ENCODE results near the gene ADSL. TPM values are rescaled to one million over a fixed set of nuclear protein-coding genes. Genes with fewer than 3 reads are reported as not detected.
A peak's percentile ranks its signal among the peaks of the same experiment; 100 is the strongest.
"Not testable (repeated sequence)": the region's sequence is repeated elsewhere in the genome, so short reads cannot be mapped to it uniquely, and the experiment has no call there.

The ADSL gene
- 100 to 1,000 TPM in 1 of 2 experiments, 10 to 100 TPM in 1; 95.0 to 105 TPM for total RNA-seq

DNA sequence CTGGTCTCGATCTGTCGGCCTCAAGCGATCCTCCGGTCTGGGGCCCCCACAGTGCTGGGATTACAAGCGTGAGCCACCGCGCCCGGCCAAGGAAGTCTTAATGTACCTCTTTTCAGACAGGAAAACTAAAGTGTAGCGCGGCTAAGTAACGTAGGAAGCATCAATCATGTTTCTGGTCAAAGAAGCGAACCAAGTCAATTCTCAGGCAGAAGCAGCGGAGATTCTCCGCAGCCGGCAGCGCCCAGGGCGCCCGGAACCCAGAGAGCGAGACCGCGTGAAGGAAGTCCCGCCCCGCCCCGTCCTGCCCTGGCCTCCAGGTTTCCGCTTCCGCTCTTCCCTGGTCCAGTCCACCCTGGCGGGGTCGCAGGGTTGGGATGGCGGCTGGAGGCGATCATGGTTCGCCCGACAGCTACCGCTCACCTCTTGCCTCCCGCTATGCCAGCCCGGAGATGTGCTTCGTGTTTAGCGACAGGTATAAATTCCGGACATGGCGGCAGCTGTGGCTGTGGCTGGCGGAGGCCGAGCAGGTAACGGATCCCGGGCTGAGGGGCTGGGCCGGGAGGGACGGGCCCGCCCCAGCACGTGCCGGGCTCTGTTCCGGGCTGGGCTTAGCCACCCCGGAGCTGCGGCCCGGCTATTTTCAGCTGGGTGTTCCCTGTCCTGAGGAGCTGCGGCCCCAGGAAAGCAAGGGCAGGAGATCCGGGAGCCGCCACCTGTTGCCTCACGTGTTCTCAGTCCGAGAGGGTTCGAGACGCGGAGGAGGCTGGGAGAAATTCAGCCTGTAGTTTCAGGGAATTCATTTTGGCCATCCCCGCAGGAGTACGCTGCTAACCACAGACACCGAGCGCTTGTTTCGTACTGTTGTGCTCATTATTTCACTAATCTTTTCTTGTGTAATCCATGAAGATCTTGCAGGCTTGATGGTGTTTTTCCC lies at the start of gene ADSL:
ADSL (plus strand) TSS at position 316 of the 934 bp plus-strand sequence; CDS start at position 375, 59 bp downstream.
- Mint-ChIP-seq H3K4me3 (peak within 1 kb of the TSS; percentile 88), H3K27me3 (no peaks in the 10 kb centered on the region), H3K36me3 (ENCODE audit: low read depth) (peaks cover 25% of the 10 kb centered on the region), H3K4me1 (peaks cover 50% of the 10 kb centered on the region), H3K27ac (peak within 1 kb of the TSS; percentile 96), H3K9me3 (no peaks in the 10 kb centered on the region)
- CTCF ChIA-PET = interaction anchor here (0.7 to 5.5 kb wide), 23 partner anchors 23 to 1600 kb away, joined by 3 to 49 read pairs (median 5); partner anchors contain the start of gene TNRC6B
- POLR2A ChIA-PET = interaction anchor here (0.6 to 5.8 kb wide), 40 partner anchors 11 to 326 kb away, joined by 3 to 121 read pairs (median 4); partner anchors contain the start of gene TNRC6B
- peak; percentile 88 for DNase-seq

DNA sequence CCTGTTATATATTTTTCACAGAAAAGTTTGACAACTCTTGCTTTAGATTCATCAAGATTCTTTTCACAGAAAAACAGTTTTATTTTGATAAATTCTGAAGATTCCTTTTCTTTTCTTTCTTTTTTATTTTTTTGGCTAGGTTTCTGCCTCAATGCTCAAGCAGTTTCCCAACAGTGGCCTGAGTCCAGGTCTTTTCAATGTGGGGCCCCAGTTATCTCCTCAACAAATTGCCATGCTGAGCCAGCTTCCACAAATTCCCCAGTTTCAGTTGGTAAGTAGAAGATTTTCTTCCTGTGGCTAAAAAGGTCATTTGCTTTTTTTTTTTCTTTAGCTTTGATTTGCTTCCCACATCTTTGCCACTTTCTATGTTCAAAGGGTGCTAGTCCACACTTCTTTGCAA lies 46.0 kb upstream of the ADSL start:
- Mint-ChIP-seq H3K4me3 (no peak overlapping the region), H3K36me3 (ENCODE audit: low read depth) (peaks cover 48% of the 10 kb centered on the region), H3K27ac (no peak overlapping the region), H3K4me1 (peaks cover 18% of the 10 kb centered on the region), H3K27me3 (no peaks in the 10 kb centered on the region), H3K9me3 (no peaks in the 10 kb centered on the region)
- ChIA-PET POLR2A (interaction anchor here (1.1 to 1.5 kb wide), 4 partner anchors 10 to 256 kb away, joined by 3 to 5 read pairs (median 4); partner anchors contain the start of gene TNRC6B), CTCF (no interaction called here)
- DNase-seq = no peak

DNA sequence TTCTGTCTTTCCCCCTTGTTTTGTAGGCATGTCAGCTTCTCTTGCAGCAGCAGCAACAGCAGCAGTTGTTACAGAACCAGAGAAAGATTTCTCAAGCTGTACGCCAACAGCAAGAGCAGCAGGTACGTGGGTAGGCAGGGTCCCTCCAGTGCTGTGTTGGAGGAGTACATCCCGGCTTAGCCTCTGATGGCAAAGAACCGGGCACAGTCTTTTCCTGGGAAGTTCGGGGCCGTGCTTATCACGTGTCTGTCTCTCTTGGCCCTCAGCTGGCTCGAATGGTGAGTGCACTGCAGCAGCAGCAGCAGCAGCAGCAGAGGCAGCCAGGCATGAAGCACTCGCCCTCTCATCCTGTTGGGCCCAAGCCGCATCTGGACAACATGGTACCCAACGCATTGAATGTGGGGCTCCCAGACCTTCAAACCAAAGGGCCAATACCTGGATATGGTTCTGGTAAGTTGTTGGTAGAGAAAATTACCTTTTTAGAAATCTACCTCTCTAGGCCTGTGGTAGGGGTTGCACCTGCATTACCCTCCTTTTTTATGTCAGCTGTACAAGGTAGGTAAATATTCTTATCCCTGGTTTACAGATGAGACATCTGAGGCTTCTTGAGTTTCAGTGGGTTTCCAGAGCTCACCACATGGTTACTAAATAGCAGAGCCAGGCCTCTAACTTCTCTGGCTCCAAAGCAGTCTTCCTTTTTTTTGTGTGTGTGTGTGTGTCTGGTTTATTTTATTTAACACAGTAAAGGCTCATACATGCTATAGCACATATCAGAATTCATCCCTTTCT lies 45.2 kb upstream of the ADSL start:
- CTCF ChIA-PET = interaction anchor here (1.0 kb wide), 1 partner anchor 47 kb away, joined by 4 read pairs; no protein-coding TSS in a partner anchor
- H3K27ac Mint-ChIP-seq = no peak overlapping the region
- peaks cover 18% of the 10 kb centered on the region for H3K4me1 Mint-ChIP-seq

DNA sequence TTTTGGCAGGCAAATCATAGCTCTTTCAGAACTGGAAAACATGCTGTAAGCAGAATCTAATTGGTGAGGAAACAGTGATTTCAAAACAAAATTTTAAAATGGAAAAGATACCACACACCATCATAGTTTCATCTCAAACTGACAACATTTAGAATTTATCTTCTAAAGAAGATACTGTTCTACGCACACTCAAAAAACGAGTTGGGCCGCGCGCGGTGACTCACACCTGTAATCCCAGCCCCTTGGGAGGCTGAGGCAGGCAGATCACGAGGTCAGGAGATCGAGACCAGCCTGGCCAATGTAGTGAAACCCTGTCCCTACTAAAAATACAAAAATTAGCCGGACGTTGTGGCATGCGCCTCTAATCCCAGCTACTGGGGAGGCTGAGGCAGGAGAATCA lies 44.2 kb upstream of the ADSL start:
- Mint-ChIP-seq H3K4me1 (peaks cover 18% of the 10 kb centered on the region), H3K27ac (no peak overlapping the region), H3K27me3 (no peaks in the 10 kb centered on the region), H3K36me3 (ENCODE audit: low read depth) (peaks cover 35% of the 10 kb centered on the region), H3K9me3 (no peaks in the 10 kb centered on the region), H3K4me3 (no peak overlapping the region)
- CTCF ChIA-PET = interaction anchor here (0.7 kb wide), 1 partner anchor 60 kb away, joined by 3 read pairs; no protein-coding TSS in a partner anchor
- DNase-seq = no peak
- POLR2A ChIA-PET = interaction anchor here (1.0 kb wide), 1 partner anchor 16 kb away, joined by 3 read pairs; no protein-coding TSS in a partner anchor

More for the DNA sequence above, 45.2 kb upstream of the ADSL start:
- Mint-ChIP-seq H3K9me3 (no peaks in the 10 kb centered on the region), H3K4me3 (no peak overlapping the region), H3K36me3 (ENCODE audit: low read depth) (peaks cover 41% of the 10 kb centered on the region), H3K27me3 (no peaks in the 10 kb centered on the region)
- POLR2A ChIA-PET = interaction anchor here (1.0 to 1.5 kb wide), 4 partner anchors 11 to 257 kb away, joined by 3 to 5 read pairs (median 4); partner anchors contain the start of gene TNRC6B
- DNase-seq = no peak

DNA sequence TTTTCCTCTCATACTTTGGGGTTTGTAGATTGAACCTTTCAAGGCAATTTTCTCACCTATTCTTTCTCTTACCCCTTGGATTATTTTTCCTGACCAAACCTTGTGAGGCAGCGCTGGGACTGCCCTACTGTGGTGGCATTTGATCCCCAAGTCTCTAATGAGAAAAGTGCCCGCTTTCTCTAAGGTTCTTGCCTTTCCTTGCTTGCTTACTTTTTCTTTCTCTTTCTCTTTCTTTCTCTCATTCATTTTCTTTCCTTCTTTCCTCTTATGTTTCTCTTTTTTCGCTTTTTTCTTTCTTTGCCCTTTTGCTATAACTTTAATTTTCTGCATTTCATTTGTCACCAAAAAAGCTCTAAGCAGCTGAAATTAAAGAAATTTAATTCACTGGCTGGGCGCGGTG lies 40.7 kb upstream of the ADSL start:
- H3K27ac Mint-ChIP-seq = no peak overlapping the region

DNA sequence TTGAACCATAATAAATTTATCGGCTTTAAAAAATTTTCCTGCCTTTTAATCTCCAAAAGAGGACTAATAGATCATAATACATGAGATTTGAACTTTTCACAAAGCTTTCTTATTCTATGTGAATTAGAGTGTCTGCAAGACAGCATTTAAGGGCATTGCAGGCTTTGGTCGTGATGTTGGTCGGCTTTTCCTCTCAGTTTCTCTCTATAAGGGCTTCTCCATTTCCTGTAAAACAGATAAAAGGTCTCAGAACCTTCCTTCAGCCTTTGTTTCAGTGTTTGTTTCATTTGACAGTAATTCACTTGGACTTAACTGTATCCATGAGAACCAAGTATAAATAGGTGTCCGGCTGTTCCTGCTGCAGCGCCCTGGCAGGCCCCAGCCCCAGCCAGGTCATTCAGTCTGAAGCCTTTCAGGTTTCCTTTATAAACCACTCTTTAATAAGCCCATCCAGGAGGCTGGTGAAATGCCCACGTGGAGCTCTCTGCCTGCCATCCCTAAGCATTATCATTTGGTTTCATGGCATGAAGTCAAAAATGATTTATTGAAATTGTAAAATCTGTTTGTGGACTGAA lies 37.2 kb upstream of the ADSL start:
- DNase-seq = no peak
- POLR2A ChIA-PET = interaction anchor here (0.8 to 2.4 kb wide), 5 partner anchors 10 to 253 kb away, joined by 3 to 6 read pairs (median 3); no protein-coding TSS in a partner anchor
- Mint-ChIP-seq H3K4me1 (peaks cover 18% of the 10 kb centered on the region), H3K9me3 (no peaks in the 10 kb centered on the region), H3K27ac (no peak overlapping the region), H3K4me3 (no peak overlapping the region), H3K27me3 (no peaks in the 10 kb centered on the region), H3K36me3 (ENCODE audit: low read depth) (peaks cover 61% of the 10 kb centered on the region)
- CTCF ChIA-PET = interaction anchor here (1.0 to 1.5 kb wide), 3 partner anchors 36 to 39 kb away, joined by 3 read pairs; no protein-coding TSS in a partner anchor

More for the DNA sequence above, 40.7 kb upstream of the ADSL start:
- ChIA-PET CTCF (no interaction called here), POLR2A (no interaction called here)
- no peak overlapping the region for H3K4me3 Mint-ChIP-seq
- H3K27me3 Mint-ChIP-seq = no peaks in the 10 kb centered on the region
- DNase-seq = no peak
- H3K4me1 Mint-ChIP-seq = peaks cover 27% of the 10 kb centered on the region
- peaks cover 44% of the 10 kb centered on the region for H3K36me3 Mint-ChIP-seq (ENCODE audit: low read depth)
- no peaks in the 10 kb centered on the region for H3K9me3 Mint-ChIP-seq

DNA sequence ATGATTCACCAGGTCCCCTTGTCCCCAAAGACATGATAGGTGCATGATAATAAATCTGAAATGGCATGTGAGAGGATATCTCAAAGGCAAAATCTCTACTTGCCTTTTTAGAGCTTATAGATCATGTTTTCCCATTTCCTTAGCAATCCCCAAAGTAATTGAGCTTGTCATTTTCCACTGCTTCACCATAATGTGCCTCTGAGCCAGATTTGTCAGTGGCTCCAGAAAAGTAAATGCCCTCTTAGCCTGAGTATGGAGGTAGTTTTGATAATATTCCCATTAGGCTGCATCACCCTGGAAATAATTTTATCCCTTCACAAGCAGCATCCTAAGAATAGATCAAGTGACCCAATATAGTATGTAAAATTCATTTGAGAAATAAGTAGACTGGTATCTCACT lies 36.7 kb upstream of the ADSL start:
- Mint-ChIP-seq H3K4me1 (peaks cover 18% of the 10 kb centered on the region), H3K36me3 (ENCODE audit: low read depth) (peaks cover 67% of the 10 kb centered on the region), H3K27me3 (no peaks in the 10 kb centered on the region), H3K27ac (no peak overlapping the region), H3K4me3 (no peak overlapping the region), H3K9me3 (no peaks in the 10 kb centered on the region)
- no peak for DNase-seq
- ChIA-PET POLR2A (interaction anchor here (0.8 to 2.4 kb wide), 5 partner anchors 14 to 254 kb away, joined by 3 to 6 read pairs (median 3); no protein-coding TSS in a partner anchor), CTCF (interaction anchor here (1.0 to 1.5 kb wide), 2 partner anchors 36 to 39 kb away, joined by 3 read pairs; no protein-coding TSS in a partner anchor)

DNA sequence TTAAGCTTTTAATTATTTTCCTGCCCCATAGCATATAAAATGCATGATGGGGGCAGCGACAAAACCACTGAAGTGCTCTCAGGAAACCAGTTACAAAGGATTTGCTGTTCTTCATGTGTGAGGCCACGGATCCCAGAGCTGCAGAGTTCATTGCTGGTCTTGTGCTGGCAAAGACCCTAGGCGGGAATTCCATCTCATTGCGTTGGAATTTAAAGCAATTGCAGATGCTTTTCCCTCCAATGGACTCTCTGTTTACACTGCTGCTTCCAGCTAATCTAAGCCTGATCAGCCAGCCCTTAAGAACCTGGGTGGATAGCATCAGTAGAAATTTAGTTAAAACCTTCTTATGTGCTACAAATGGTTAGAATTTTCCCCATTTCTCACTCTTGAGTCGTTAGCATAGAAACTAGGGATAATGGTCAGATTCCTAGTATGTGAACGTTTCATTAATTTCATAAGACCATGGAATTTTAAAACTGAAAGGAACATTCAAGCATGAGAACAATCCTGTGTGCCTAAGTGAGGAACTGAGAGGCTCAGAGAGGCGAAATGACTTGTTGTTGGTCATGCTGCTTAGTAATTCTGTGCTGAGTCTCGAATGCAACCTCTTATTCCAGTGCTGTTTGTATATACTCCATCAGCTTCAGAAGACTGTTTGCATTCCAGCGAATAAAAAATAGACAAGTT lies 36.1 kb upstream of the ADSL start:
- no peak overlapping the region for H3K4me3 Mint-ChIP-seq
- CTCF ChIA-PET = interaction anchor here (1.0 to 1.7 kb wide), 3 partner anchors 37 to 38 kb away, joined by 3 to 4 read pairs (median 3); no protein-coding TSS in a partner anchor
- no peak for DNase-seq
- H3K27ac Mint-ChIP-seq = no peak overlapping the region
- H3K4me1 Mint-ChIP-seq = peaks cover 18% of the 10 kb centered on the region
- POLR2A ChIA-PET = interaction anchor here (0.8 to 1.3 kb wide), 3 partner anchors 13 to 37 kb away, joined by 3 read pairs; no protein-coding TSS in a partner anchor
- H3K9me3 Mint-ChIP-seq = no peaks in the 10 kb centered on the region
- peaks cover 70% of the 10 kb centered on the region for H3K36me3 Mint-ChIP-seq (ENCODE audit: low read depth)
- no peaks in the 10 kb centered on the region for H3K27me3 Mint-ChIP-seq

DNA sequence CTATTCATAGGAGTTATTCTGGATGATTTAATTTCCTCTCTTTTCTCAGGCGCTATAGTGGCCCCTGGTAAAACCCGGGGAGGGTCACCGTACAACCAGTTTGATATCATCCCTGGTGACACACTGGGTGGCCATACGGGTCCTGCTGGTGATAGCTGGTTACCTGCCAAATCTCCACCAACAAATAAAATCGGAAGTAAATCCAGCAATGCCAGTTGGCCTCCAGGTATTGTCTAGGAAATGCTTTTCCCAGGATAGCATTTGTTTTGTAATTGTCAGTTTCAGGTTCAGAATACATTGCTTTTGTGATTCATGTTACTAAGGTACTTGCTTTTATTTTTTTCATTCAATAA lies 35.6 kb upstream of the ADSL start:
- Mint-ChIP-seq H3K4me1 (peaks cover 18% of the 10 kb centered on the region), H3K27me3 (no peaks in the 10 kb centered on the region), H3K9me3 (no peaks in the 10 kb centered on the region), H3K27ac (no peak overlapping the region), H3K36me3 (ENCODE audit: low read depth) (peaks cover 75% of the 10 kb centered on the region), H3K4me3 (no peak overlapping the region)
- ChIA-PET POLR2A (interaction anchor here (0.9 kb wide), 1 partner anchor 35 kb away, joined by 3 read pairs; no protein-coding TSS in a partner anchor), CTCF (interaction anchor here (1.7 kb wide), 1 partner anchor 37 kb away, joined by 4 read pairs; no protein-coding TSS in a partner anchor)
- no peak for DNase-seq

DNA sequence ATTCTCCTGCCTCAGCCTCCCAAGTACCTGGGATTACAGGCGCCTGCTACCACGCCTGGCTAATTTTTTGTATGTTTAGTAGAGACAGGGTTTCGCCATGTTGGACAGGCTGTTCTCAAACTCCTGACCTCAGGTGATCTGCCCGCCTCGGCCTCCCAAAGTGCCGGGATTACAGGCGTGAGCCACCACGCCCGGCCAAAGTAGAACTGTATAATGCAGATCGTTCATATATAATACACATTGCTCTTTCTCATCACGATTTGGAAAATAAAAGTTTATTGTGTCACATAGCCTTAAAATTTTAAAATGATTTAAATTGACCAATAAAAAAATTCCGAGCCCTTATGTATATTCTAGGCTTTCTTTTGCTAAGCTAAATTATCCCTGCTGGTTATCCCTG lies 34.7 kb upstream of the ADSL start:
- POLR2A ChIA-PET, H3K27me3 Mint-ChIP-seq, H3K27ac Mint-ChIP-seq, H3K9me3 Mint-ChIP-seq, DNase-seq, H3K4me3 Mint-ChIP-seq: not testable (repeated sequence)
- CTCF ChIA-PET = interaction anchor here (1.7 kb wide), 1 partner anchor 36 kb away, joined by 4 read pairs; no protein-coding TSS in a partner anchor
- peaks cover 18% of the 10 kb centered on the region for H3K4me1 Mint-ChIP-seq
- H3K36me3 Mint-ChIP-seq (ENCODE audit: low read depth) = peaks cover 81% of the 10 kb centered on the region

DNA sequence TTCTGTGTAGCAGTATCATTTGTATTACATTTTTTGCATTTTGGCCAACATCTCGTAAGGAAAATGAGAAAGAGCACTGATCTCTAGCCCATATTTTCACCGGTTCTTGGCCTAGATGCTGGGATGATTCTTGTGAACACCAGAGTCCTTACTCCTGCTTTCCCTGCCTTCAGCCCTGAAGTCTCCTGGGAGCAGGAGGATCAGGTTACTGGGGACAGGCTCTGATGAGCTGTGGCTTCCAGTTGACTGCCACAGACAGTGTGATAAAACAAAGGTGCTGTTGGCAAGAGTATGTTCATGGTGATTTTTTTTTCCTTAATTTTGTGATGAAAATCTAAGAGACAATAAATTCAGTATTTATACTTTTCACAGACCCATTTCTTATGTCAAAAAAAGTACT lies 34.2 kb upstream of the ADSL start:
- Mint-ChIP-seq H3K36me3 (ENCODE audit: low read depth) (peaks cover 85% of the 10 kb centered on the region), H3K27ac (no peak overlapping the region)
- POLR2A ChIA-PET = no interaction called here

More for the DNA sequence above, 34.2 kb upstream of the ADSL start:
- H3K4me3 Mint-ChIP-seq = no peak overlapping the region
- CTCF ChIA-PET = interaction anchor here (1.7 kb wide), 1 partner anchor 36 kb away, joined by 4 read pairs; no protein-coding TSS in a partner anchor
- peaks cover 18% of the 10 kb centered on the region for H3K4me1 Mint-ChIP-seq
- H3K27me3 Mint-ChIP-seq = no peaks in the 10 kb centered on the region
- no peaks in the 10 kb centered on the region for H3K9me3 Mint-ChIP-seq
- no peak for DNase-seq
